ENCODE results near the gene DDX23.

Gene DDX23

GRCh38 chr12:48812389-48812788 lies 39.6 kb downstream of the DDX23 start:
- DNase-seq = no peak
- in situ Hi-C loops (cut with HindIII; ENCODE audit: low pct_ligation_motif_present, low pct_unique_long_range_greater_than_20kb, low sequenced_read_pairs) = no loop called here

DNA sequence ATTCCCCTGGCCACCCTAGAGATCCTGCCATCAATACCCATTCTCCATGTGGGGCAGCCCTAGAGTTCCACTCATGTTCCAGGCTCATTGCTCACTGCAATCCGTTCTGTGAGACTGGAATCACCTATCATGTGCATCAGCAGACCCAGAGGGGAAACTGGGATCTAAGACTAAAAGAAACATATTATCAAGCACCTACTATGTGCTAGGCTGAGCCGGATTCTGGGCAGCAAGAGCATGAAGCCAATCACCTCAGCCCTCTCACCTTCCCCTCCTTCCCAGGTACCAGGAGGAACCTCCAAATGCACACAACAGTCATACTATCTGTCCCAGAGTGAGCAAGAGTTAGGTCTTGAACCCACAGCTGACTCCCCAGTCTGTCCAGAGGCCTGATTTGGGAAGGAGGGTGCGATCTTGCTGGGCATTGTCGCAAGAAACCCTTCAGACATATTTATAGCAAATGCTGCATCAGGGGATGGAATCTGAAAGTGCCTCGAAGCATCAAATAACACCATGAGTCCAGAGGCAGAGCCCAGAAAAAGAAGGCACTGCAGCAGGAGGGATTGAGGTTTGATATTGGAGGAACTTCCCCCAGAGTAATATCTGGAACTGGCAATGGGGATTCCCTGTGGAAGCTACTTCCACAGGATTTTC lies 40.4 kb downstream of the DDX23 start:
- no peak for DNase-seq
- in situ Hi-C loops (cut with HindIII; ENCODE audit: low pct_ligation_motif_present, low pct_unique_long_range_greater_than_20kb, low sequenced_read_pairs) = no loop called here

GRCh38 chr12:48810903-48811431 lies 41.0 kb downstream of the DDX23 start:
- DNase-seq = no peak

GRCh38 chr12:48807981-48808380 lies 44.0 kb downstream of the DDX23 start:
- DNase-seq = no peak
- in situ Hi-C loops (cut with HindIII; ENCODE audit: low pct_ligation_motif_present, low pct_unique_long_range_greater_than_20kb, low sequenced_read_pairs) = no loop called here

More at GRCh38 chr12:48810903-48811431, 41.0 kb downstream of the DDX23 start:
- in situ Hi-C loops (cut with HindIII; ENCODE audit: low pct_ligation_motif_present, low pct_unique_long_range_greater_than_20kb, low sequenced_read_pairs) = no loop called here

GRCh38 chr12:48803675-48804074 lies 48.3 kb downstream of the DDX23 start:
- in situ Hi-C loops (cut with HindIII; ENCODE audit: low pct_ligation_motif_present, low pct_unique_long_range_greater_than_20kb, low sequenced_read_pairs) = no loop called here
- DNase-seq = no peak

DNA sequence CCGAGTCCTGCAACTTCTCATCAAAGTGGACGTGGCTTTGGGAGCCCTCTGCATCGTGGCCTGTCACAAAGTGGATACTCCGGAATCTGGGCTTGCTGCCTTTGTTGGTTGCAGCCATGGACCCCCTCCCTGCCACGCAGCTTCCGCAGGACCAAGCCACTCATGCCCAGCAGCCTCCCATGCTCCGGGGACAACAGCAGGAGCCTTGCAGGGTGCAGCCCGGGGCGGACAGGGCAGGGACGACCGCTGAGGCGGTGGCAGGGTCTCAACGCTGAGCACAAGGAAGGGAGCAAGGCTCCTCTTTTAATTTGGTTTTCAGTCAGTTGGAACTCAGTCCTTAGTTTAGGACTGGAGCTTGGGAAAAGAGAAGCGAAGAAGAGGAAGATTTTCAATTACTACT lies 51.0 kb downstream of the DDX23 start:
- in situ Hi-C loops (cut with HindIII; ENCODE audit: low pct_ligation_motif_present, low pct_unique_long_range_greater_than_20kb, low sequenced_read_pairs) = no loop called here
- no peak for DNase-seq

GRCh38 chr12:48800457-48800856 lies 51.5 kb downstream of the DDX23 start:
- no peak for DNase-seq
- in situ Hi-C loops (cut with HindIII; ENCODE audit: low pct_ligation_motif_present, low pct_unique_long_range_greater_than_20kb, low sequenced_read_pairs) = no loop called here

DNA sequence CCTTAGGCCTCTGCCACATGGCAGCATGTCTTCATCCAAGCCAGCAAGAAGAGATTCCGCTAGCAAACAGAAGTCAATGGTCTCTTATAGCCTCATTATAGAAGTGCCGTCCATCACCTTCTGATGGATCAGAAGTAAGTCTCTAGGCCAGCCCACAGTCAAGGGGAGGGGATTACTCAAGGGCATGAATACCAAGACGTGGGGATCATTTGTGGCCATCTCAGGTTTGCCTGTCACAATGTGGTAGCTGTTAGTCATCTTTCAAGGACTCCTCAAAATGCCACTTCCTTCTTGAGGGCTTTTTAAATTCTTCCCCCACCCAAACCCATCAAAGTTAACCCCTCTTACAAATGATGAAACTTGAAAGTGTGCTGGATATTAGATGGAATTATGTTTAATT lies 55.0 kb downstream of the DDX23 start:
- no peak for DNase-seq
- in situ Hi-C loops (cut with HindIII; ENCODE audit: low pct_ligation_motif_present, low pct_unique_long_range_greater_than_20kb, low sequenced_read_pairs) = no loop called here

DNA sequence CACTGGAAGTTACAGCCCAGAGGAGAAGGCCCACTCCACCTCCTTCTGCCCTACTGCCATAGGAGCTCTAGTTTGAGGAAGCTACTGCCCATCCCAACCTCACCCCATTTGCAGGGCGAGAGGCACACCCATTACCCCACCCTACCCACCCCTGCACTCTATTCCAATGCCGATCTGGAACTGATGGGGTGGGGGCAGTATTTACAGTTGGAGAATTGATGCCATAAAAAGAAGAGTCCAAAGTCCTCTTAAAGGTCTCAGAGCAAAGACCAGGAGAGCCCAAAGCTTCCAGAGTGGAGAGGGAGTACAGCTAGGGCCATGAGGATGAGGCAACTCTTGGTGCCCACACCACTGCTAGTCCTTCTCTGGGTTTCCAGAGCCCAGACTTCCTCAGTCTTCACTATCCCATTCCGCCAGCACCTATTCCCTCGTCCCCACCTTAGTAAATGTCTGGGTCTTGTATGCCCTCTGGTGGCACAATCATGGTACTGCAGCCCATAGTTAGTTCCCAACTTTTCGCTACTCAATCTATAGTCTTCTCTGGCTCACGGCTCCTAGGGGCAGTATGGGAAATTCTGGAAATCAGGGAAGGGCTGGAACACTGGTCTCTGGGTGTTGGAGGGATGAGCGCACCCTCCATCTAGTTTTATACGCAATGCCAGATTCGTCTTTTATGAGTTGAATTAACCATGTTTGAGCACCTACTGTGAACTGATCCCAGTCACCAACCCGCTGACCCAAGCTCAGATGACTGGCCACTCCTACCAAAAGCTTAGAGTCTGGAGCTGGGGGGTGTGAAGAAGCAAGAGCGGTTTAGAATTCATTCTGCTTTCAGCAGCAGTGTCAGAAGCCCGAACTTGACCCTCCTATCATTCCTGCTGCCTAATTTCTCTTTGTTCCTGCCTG lies 56.2 kb downstream of the DDX23 start:
- in situ Hi-C loops (cut with HindIII; ENCODE audit: low pct_ligation_motif_present, low pct_unique_long_range_greater_than_20kb, low sequenced_read_pairs) = no loop called here
- peak; percentile 88 for DNase-seq

GRCh38 chr12:48794870-48795269 lies 57.1 kb downstream of the DDX23 start:
- DNase-seq = no peak
- in situ Hi-C loops (cut with HindIII; ENCODE audit: low pct_ligation_motif_present, low pct_unique_long_range_greater_than_20kb, low sequenced_read_pairs) = no loop called here

DNA sequence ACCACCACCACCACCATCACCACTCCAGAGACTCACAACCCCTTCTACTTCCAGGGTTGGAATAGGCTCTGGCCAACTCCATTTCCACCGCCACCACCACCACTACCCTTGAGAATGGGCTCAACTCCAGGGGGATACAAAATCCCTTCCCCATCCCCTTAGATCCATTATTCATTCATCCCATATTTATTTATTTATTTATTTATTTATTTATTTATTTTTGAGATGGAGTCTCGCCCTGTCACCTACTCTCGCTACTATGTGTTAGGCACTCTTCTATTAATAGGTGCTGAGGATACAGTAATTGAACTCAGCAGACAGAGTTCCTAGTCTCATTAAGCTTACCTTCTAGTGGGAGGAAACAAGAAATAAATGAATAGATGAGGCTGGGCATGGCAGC lies 58.3 kb downstream of the DDX23 start:
- in situ Hi-C loops (cut with HindIII; ENCODE audit: low pct_ligation_motif_present, low pct_unique_long_range_greater_than_20kb, low sequenced_read_pairs) = no loop called here
- no peak for DNase-seq

- DNase-seq = no peak
- in situ Hi-C loops (cut with HindIII; ENCODE audit: low pct_ligation_motif_present, low pct_unique_long_range_greater_than_20kb, low sequenced_read_pairs) = no loop called here
Measured at GRCh38 chr12:48789858-48790326, 62.1 kb downstream of the DDX23 start.

GRCh38 chr12:48788854-48789775 lies 62.8 kb downstream of the DDX23 start, which contains the start of gene ADCY6:
ADCY6 (minus strand) TSS chr12:48789089; CDS start chr12:48783434, 5,655 bp downstream.
- in situ Hi-C loops (cut with HindIII; ENCODE audit: low pct_ligation_motif_present, low pct_unique_long_range_greater_than_20kb, low sequenced_read_pairs) = no loop called here
- peak; percentile 85 for DNase-seq

DNA sequence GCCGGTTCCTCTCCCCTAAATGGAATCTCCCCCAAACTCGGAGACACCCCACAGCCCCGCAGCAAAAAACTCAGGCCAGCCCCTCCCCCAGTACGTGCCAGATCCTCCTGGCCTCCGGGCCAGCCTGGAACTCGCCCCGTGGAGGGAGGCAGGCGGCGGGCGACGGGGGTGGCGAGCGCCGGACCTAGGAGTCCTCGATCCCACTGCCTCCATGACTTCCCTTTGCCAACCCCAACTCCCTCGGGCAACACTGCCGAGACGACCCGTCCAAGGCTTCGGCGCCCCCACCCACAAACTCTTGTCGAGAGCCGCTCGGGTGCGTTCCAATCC lies 63.5 kb downstream of the DDX23 start:
- in situ Hi-C loops (cut with HindIII; ENCODE audit: low pct_ligation_motif_present, low pct_unique_long_range_greater_than_20kb, low sequenced_read_pairs) = no loop called here
- peak; percentile 20 for DNase-seq

- peak; percentile 21 for DNase-seq
- in situ Hi-C loops (cut with HindIII; ENCODE audit: low pct_ligation_motif_present, low pct_unique_long_range_greater_than_20kb, low sequenced_read_pairs) = no loop called here
Measured at GRCh38 chr12:48787791-48788523, 64.0 kb downstream of the DDX23 start.

DNA sequence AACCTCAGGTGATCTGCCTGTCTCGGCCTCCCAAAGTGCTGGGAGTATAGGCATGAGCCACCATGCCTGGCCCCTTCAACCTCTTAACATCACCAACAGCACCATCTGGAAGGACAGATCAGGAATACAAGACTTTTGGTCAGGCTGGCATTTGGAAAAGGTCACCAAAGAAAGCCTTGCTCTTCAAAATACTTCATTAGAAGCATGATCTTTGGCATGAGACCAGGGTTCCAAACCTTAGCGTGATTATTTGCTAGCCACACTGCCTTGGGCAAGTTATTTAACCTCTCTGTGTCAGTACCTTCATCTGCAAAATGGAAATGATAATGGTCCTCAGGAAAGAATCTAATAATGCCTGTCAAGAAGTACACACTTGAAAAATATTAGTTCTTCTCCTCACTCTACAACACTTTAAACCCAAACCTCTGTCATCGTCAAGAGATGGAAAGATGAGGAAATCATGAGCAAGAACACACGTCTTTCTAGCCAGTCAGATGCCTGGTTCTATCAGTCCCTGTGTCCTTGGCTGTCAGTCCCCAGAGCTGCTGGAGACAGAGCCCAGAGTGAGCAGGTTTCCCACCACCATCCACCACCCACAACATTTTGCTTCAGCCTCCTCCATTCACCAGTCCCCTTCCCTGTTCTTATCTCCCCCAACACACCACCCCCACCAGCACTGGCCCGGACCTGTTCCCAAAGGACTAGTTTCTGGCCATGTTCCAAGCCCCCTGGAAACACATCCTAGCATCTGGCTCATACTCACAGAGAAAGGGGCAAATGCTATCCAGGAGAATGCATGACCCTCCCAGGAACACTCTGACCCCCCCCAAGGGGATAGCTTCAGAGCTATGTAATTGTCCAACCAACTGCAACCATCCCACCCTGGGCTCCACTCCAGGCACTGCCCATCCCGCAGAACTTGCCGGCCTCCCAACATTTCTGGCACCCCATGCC lies 65.1 kb downstream of the DDX23 start:
- in situ Hi-C loops (cut with HindIII; ENCODE audit: low pct_ligation_motif_present, low pct_unique_long_range_greater_than_20kb, low sequenced_read_pairs) = no loop called here
- no peak for DNase-seq

DNA sequence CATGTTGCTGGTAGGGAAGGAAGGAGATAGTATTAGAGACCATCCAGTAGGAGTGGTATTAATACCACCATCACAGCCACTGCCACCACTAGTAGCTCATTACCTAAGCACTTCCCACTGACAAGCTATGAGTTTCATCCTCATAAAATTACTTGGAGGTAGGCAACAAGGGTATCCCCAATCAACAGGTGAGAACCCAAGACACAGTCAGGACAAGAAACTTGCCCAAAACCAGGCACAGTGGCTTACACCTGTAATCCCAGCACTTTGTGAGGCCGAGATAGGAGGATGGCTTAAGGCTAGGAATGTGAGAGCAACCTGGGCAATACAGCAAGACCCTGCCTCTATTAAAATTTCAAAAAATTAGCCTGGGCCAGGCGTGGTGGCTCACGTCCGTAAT lies 68.5 kb downstream of the DDX23 start:
- no peak for DNase-seq
- in situ Hi-C loops (cut with HindIII; ENCODE audit: low pct_ligation_motif_present, low pct_unique_long_range_greater_than_20kb, low sequenced_read_pairs) = no loop called here
